Kidney epithelial cell (primary cell): ENCODE data around the gene MAN1C1. TPM values are rescaled to one million over a fixed set of nuclear protein-coding genes. Genes with fewer than 3 reads are reported as not detected.

Experiments
- DNase-seq: peaks from one replicate; pipeline ENCODE4 v3.0.0-alpha.2; 2010; ENCODE audit warnings: low read depth
- H3K27me3 ChIP-seq: 2 replicates; pipeline ENCODE4 v1.6.0; 2011; ENCODE audit warnings: low read length; ENCODE audit not compliant: control insufficient read depth, insufficient read depth
- H3K36me3 ChIP-seq: 2 replicates; pipeline ENCODE4 v1.5.1; 2011; ENCODE audit warnings: low read length; ENCODE audit not compliant: control insufficient read depth, insufficient read depth
- H3K4me3 ChIP-seq: 2 replicates; pipeline ENCODE4 v1.5.1; 2011; ENCODE audit warnings: low read depth, mild to moderate bottlenecking, control low read depth, low read length
- total RNA-seq: library from RNA; depleted of rRNA; stranded (reverse); fragments of >200 nt; gene quantifications from 2 replicates; pipeline ENCODE4 v1.2.3, GENCODE V29; 2015
- TF ChIP-seq, protein P1 (sequence below): IDR thresholded peaks from 2 replicates; pipeline ENCODE4 v1.5.1; 2011; ENCODE audit warnings: mild to moderate bottlenecking, moderate library complexity, low read length, control low read depth, inconsistent platforms; ENCODE audit not compliant: insufficient read depth, poor library complexity, severe bottlenecking

MAN1C1 gene
- total RNA-seq, 1 donor from 2014 or later = 1.4 TPM

DNA sequence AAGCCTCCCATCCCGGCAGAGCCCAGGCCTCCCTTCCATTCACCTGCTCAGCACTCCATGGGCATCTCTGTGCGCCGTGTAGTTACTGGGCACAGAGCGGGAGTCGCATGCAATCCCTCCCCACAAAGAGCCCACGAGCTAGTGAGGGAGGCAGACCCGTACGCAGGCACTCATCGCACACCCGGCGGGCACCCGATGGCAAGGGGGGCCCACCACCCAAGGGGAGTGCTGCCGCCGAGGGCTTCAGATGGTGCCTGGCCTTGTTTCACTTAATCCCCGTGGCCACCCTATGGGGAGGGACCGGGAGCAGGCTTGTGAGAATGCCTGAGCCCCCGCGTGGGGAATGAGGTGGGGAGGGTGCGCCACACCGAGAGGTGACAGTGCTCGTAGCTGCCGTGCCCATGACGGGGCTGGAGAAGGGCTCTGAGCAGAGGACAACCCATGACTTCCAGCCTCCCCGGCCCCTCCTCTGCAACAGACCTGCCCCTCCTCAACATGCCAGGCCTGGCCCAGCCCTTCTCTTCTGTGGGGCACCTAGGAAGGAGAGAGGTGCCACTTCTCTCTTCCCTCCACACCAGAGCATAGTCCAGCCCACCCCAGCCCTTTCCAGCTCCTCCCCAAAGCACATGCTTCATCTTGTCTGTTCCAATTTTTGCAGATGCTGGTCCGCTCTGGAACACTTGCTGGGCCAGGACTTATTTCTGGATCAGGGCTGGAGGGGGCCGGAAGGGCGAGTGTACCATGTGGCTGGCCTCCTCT, 153.2 kb downstream of the MAN1C1 start:
- H3K27me3 ChIP-seq = no peaks in the 10 kb centered on the region
- TF ChIP-seq, protein P1, sequence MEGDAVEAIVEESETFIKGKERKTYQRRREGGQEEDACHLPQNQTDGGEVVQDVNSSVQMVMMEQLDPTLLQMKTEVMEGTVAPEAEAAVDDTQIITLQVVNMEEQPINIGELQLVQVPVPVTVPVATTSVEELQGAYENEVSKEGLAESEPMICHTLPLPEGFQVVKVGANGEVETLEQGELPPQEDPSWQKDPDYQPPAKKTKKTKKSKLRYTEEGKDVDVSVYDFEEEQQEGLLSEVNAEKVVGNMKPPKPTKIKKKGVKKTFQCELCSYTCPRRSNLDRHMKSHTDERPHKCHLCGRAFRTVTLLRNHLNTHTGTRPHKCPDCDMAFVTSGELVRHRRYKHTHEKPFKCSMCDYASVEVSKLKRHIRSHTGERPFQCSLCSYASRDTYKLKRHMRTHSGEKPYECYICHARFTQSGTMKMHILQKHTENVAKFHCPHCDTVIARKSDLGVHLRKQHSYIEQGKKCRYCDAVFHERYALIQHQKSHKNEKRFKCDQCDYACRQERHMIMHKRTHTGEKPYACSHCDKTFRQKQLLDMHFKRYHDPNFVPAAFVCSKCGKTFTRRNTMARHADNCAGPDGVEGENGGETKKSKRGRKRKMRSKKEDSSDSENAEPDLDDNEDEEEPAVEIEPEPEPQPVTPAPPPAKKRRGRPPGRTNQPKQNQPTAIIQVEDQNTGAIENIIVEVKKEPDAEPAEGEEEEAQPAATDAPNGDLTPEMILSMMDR = no peak
- DNase-seq = no peak
- no peak overlapping the region for H3K4me3 ChIP-seq
- H3K36me3 ChIP-seq = no peaks in the 10 kb centered on the region

DNA sequence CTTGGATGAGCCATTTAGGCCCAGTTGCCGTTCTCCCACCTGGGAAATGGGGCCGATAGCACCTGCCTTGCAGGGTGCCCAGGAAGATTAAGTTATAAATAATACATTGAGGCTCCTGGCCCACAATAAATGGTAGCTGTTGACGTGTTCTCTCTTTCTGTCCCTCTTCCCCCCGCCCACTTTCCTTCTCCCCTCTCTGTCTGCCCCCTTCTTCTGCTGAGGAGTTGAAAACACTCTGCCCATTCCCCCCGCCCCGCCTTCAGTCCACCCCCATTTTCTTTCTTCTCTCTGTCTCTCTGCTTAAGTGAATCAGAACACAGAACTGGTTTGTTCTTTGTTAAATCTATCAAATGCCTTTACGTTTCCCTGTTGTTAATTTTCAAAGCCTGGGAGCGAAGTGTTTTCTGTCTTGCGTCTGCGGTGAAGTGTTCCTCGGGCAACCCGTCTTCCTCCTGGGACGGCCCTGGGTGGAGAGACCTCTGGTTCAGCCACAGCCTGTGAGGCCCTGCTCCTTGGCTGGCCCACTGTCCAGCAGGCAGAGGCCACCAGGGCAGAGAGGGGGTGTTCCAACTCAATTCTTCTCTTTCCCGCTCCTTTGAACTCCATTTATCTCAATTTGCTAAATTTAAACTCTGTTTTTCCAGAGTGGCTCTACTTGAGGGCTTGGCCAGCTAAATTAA, 154.1 kb downstream of the MAN1C1 start:
- no peak for DNase-seq
- Histone ChIP-seq H3K4me3 (no peak overlapping the region), H3K27me3 (no peaks in the 10 kb centered on the region), H3K36me3 (no peaks in the 10 kb centered on the region)
- TF ChIP-seq, protein P1 = no peak

DNA sequence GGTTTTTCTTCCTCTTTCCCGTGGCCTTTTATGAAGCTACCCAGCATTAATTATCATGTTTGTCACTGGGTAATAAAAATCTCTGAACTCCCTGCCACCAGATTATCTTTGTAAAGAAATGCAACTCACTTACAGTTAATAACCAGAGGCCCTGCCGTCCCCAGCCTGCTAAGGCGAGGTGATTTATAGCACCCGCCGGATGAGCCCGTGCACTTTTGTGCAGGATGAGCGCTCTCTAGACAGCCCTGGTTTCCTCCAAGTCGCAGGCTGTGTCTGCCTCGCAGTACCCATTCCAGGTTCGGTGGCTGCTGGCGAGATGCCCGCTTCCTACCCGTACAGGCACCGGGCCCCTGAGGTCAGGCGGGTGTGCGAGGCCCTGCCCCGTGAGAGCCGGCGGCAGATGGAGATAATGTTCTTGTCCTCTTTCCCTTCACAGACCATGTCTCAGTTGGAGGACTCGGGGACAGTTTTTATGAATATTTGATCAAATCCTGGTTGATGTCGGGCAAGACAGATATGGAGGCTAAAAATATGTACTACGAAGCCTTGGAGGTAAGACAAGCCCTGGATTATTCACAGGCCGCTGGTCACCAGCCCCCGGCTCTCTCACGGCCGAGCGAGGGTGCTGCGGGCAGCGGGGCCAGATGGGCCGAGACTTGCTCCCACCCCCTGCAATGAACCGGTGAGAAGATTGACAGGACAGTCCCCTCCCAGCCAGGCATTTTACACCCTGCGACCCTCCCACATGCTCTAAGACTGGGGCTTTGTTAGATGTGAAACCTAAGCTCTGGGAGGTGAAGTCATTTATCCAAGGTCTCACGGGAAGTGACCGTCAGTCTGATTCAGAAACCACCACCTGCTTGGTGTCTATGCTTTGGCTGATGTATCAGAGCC, 154.9 kb downstream of the MAN1C1 start:
- TF ChIP-seq, protein P1 = no peak
- H3K4me3 ChIP-seq = no peak overlapping the region
- DNase-seq = peak; percentile 77
- no peaks in the 10 kb centered on the region for H3K36me3 ChIP-seq
- H3K27me3 ChIP-seq = no peaks in the 10 kb centered on the region

DNA sequence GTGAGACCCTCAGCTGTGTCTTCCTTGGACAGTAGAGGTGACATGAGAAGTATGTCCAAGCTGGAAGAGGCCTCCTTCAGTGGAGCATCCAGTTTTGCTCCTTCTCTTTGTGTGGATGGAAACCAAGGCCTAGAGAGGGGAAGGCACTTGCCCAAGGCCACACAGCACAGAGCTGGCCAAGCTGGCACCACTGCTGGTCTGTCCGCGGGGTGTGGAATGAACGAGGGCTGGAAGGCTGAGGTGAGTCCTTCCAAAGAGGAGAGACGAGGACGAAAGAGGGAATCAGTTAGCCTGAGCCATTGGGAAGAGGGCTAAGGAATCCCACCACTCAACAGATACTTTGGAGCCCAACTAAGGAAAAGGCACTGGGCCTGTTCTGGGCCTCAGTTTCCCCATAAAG, 155.6 kb downstream of the MAN1C1 start:
- no peak for DNase-seq
- Histone ChIP-seq H3K4me3 (no peak overlapping the region), H3K36me3 (no peaks in the 10 kb centered on the region), H3K27me3 (no peaks in the 10 kb centered on the region)
- TF ChIP-seq, protein P1 = no peak

DNA sequence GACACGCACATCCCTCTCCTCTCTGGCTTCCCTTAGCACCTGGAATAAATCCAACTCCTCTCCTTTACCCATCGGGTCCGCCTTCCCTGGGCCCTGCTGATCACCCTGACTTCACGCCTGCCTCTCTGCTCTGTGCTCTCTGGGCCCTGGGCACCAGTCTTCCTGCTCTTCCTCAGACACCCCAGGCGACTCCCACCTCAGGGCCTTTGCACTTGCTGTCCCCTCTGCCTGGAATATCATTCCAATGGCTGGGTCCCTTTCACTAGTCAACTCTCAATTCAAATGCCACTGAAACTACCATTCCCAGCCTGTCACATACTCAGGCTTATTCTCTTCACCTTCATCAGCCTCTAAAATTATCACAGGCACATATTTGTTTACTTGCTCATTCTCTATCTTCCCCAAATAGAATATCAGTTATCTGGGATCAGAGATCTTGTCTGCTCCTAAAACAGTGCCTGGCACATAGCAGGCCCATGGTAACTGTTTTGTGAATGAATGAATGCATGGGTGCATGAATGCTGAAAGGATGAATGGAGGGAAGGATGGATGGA, 156.2 kb downstream of the MAN1C1 start:
- TF ChIP-seq, protein P1 = no peak
- Histone ChIP-seq H3K36me3 (no peaks in the 10 kb centered on the region), H3K4me3 (no peak overlapping the region), H3K27me3 (no peaks in the 10 kb centered on the region)
- no peak for DNase-seq
